Tibial nerve (tissue), 4 donors: ENCODE data around the gene SHC2. TPM values are rescaled to one million over a fixed set of nuclear protein-coding genes. Genes with fewer than 3 reads are reported as not detected.

ENCODE experiments used
- DNase-seq, 2 donors: peaks; one replicate each; pipeline ENCODE4 v3.0.0-alpha.2; 2019; ENCODE audit warnings: low spot score in 2 of 2
- H3K27ac ChIP-seq, 4 donors: fragments of 200-600 bp; sonication (generic) in 3 of 4; one replicate each; pipeline ENCODE4 v1.5.1; 2017 to 2019; ENCODE audit warnings: mild to moderate bottlenecking in 1 of 4
- H3K27me3 ChIP-seq, 2 donors: fragments of 200-600 bp; sonication (generic) in 1 of 2; one replicate each; pipeline versions ENCODE4 v1.5.1 to v1.6.0; 2017 to 2019
- H3K36me3 ChIP-seq, 3 donors: fragments of 200-600 bp; sonication (generic); one replicate each; pipeline ENCODE4 v1.5.1; 2018 to 2019
- H3K4me1 ChIP-seq, 4 donors: fragments of 200-600 bp; sonication (generic) in 3 of 4; one replicate each; pipeline ENCODE4 v1.5.1; 2017 to 2019
- H3K4me3 ChIP-seq, 4 donors: fragments of 200-600 bp; sonication (generic) in 3 of 4; one replicate each; pipeline ENCODE4 v1.5.1; 2017 to 2019; ENCODE audit warnings: mild to moderate bottlenecking in 1 of 4, moderate library complexity in 1 of 4
- H3K9me3 ChIP-seq, 4 donors: fragments of 200-600 bp; sonication (generic) in 3 of 4; one replicate each; pipeline ENCODE4 v1.5.1; 2017 to 2019
- EP300 ChIP-seq, 2 donors: sonication (generic); formaldehyde crosslinking; IDR thresholded peaks; one replicate each; pipeline ENCODE4 v1.6.1; 2017; ENCODE audit warnings: antibody characterized with exemption in 2 of 2, mild to moderate bottlenecking in 1 of 2
- POLR2A ChIP-seq, 2 donors: fragments of 450-650 bp; IDR thresholded peaks; one replicate each; pipeline ENCODE4 v1.6.1; 2017; ENCODE audit warnings: antibody characterized with exemption in 2 of 2, mild to moderate bottlenecking in 2 of 2, moderate library complexity in 2 of 2
- WGBS, 2 donors: methylation state at CpG; one replicate each; pipeline ENCODE4 v1.1.5; 2018; 5-methylcytosine and 5-hydroxymethylcytosine counted together
- total RNA-seq, 4 donors: library from RNA; depleted of rRNA; stranded (reverse); fragments of >200 nt; gene quantifications; one replicate each; pipeline ENCODE4 v1.1.0, GENCODE V29; 2016
- TF ChIP-seq, protein P1 (sequence below), 5 experiments: fragments of 200-600 bp in 3 of 5; fragments of 450-650 bp in 2 of 5; sonication (generic) in 3 of 5; IDR thresholded peaks; one replicate each; pipeline ENCODE4 v1.5.1; 2016 to 2019; ENCODE audit warnings: antibody characterized with exemption in 5 of 5, mild to moderate bottlenecking in 3 of 5, moderate library complexity in 2 of 5

Gene SHC2
- total RNA-seq, 4 donors from 2014 or later = 13.5 to 41.1 (median 22.9) TPM

DNA sequence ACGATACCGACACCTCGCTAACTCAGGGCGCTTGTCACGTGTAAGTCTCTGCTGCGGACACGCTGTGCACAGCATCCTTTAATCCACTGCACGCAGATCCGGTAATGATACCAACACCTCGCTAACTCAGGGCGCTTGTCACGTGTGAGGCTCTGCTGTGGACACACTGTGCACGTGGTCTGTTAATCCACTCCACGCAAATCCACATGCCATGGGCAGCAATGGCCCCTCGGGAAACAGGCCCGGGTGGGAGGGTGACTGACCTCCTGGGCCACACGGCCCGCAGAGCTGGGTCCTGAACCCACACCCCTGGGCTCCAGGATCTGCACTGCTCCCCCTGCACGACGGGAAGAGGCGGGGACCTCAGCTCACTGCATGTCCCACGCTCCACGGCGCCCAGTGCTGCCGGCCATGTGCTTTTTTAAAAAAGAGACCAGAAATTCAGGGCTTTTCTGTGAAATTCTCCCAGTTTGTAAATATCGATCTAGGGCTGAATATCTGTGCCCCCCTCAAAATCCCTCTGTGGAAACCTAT, 16.1 kb downstream of the SHC2 start:
- Histone ChIP-seq H3K4me3 (no peak overlapping the region), H3K36me3 (peaks cover 0 to 5% (median 0%) of the 10 kb centered on the region in 3 donors), H3K4me1 (no peaks in the 10 kb centered on the region), H3K27me3 (no peaks in the 10 kb centered on the region), H3K9me3 (peaks cover 0 to 4% (median 0%) of the 10 kb centered on the region in 4 donors), H3K27ac (no peak overlapping the region)
- no peak for DNase-seq
- WGBS, 2 donors = 92 to 95% methylated on average over 26 of the region's 26 CpGs
- TF ChIP-seq POLR2A (IDR thresholded peaks at IDR 0.05) (no peak), EP300 (IDR thresholded peaks at IDR 0.05) (no peak)
- TF ChIP-seq, protein P1, sequence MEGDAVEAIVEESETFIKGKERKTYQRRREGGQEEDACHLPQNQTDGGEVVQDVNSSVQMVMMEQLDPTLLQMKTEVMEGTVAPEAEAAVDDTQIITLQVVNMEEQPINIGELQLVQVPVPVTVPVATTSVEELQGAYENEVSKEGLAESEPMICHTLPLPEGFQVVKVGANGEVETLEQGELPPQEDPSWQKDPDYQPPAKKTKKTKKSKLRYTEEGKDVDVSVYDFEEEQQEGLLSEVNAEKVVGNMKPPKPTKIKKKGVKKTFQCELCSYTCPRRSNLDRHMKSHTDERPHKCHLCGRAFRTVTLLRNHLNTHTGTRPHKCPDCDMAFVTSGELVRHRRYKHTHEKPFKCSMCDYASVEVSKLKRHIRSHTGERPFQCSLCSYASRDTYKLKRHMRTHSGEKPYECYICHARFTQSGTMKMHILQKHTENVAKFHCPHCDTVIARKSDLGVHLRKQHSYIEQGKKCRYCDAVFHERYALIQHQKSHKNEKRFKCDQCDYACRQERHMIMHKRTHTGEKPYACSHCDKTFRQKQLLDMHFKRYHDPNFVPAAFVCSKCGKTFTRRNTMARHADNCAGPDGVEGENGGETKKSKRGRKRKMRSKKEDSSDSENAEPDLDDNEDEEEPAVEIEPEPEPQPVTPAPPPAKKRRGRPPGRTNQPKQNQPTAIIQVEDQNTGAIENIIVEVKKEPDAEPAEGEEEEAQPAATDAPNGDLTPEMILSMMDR (IDR thresholded peaks at IDR 0.05) = no peak

DNA sequence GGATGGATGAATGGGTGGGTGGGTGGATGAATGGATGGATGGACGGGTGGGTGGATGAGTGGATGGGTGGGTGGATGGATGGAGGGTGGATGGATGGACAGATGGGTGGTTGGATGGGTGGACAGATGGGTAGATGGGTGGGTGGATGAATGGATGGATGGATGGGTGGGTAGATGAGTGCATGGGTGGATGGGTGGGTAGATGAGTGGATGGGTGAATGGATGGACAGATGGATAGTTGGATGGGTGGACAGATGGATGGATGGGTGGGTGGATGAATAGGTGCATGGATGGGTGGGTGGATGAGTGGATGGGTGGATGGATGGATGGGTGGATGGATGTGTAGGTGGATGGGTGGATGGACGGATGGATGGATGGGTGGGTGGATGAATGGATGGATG, 17.8 kb downstream of the SHC2 start:
- no peak for DNase-seq
- Histone ChIP-seq H3K9me3 (peaks cover 0 to 4% (median 0%) of the 10 kb centered on the region in 4 donors), H3K27me3 (no peaks in the 10 kb centered on the region), H3K4me1 (no peaks in the 10 kb centered on the region), H3K27ac (no peak overlapping the region), H3K4me3 (no peak overlapping the region), H3K36me3 (peaks cover 0 to 5% (median 0%) of the 10 kb centered on the region in 3 donors)
- TF ChIP-seq, protein P1 (IDR thresholded peaks at IDR 0.05) = no peak
- TF ChIP-seq EP300 (IDR thresholded peaks at IDR 0.05) = no peak
- no peak for TF ChIP-seq POLR2A (IDR thresholded peaks at IDR 0.05)
- WGBS, 2 donors = 85 to 87% methylated on average over 2 of the region's 2 CpGs

DNA sequence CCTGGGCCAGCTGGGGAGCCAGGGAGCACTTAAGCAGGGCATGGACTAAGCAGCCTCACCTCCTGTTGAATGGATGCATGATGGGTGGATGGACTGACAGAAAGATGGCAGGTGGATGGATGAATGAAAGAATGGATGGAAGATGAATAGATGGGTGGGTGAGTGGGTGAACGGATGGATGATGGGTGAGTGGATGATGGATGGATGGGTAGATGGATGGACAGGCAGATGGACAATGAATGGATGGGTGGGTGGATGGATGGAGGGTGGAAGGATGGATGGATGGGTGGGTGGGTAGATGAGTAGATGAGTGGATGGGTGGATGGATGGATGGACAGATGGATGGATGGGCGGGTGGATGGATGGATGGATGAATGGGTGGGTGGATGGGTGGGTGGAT, 18.7 kb downstream of the SHC2 start:
- H3K27me3 ChIP-seq = no peaks in the 10 kb centered on the region
- H3K4me1 ChIP-seq = no peaks in the 10 kb centered on the region
- no peak for DNase-seq
- no peak overlapping the region for H3K27ac ChIP-seq
- H3K36me3 ChIP-seq = peaks cover 0 to 5% (median 0%) of the 10 kb centered on the region in 3 donors
- WGBS, 2 donors = 81 to 97% methylated on average over 2 of the region's 2 CpGs
- H3K9me3 ChIP-seq = peaks cover 0 to 4% (median 0%) of the 10 kb centered on the region in 4 donors
- TF ChIP-seq EP300 (IDR thresholded peaks at IDR 0.05) = no peak
- TF ChIP-seq, protein P1 (IDR thresholded peaks at IDR 0.05) = no peak
- TF ChIP-seq POLR2A (IDR thresholded peaks at IDR 0.05) = no peak
- no peak overlapping the region for H3K4me3 ChIP-seq

DNA sequence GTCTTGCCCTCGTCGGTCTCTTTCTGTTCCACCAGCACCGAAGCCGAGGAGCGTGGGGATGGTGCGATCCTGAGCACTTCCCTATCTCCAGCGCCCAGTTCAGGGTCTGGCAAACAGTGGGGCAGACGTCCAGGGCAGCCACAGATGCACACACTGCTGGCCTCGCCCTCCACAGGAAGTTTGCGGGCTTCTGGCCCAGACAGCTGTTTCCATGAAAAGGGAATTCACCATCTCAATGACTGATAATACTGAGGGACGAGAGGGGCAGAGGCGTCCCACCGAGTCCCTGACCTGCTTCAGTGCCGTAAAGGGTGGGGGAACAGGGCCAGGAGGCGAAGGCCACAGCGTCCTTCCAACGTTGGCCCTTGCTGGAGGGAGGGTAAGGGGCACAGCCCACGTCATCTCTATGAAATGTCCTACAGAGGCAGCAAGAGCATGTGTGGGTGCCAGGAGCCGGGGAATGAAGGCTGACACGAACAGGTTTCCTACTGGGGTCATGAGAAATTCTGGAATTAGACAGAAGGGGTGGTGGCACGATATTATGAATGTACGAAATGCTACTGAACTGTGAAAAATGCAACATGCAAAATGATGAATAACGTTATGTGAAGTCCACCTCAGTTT, 19.5 kb downstream of the SHC2 start:
- peaks cover 0 to 4% (median 0%) of the 10 kb centered on the region in 4 donors for H3K9me3 ChIP-seq
- H3K4me3 ChIP-seq = no peak overlapping the region
- H3K27ac ChIP-seq = no peak overlapping the region
- H3K4me1 ChIP-seq = no peaks in the 10 kb centered on the region
- H3K36me3 ChIP-seq = peaks cover 0 to 5% (median 0%) of the 10 kb centered on the region in 3 donors
- DNase-seq = no peak
- no peaks in the 10 kb centered on the region for H3K27me3 ChIP-seq
- 52 to 55% methylated on average over 23 of the region's 23 CpGs for WGBS, 2 donors
- no peak for TF ChIP-seq EP300 (IDR thresholded peaks at IDR 0.05)
- no peak for TF ChIP-seq POLR2A (IDR thresholded peaks at IDR 0.05)
- TF ChIP-seq, protein P1 (IDR thresholded peaks at IDR 0.05) = no peak

DNA sequence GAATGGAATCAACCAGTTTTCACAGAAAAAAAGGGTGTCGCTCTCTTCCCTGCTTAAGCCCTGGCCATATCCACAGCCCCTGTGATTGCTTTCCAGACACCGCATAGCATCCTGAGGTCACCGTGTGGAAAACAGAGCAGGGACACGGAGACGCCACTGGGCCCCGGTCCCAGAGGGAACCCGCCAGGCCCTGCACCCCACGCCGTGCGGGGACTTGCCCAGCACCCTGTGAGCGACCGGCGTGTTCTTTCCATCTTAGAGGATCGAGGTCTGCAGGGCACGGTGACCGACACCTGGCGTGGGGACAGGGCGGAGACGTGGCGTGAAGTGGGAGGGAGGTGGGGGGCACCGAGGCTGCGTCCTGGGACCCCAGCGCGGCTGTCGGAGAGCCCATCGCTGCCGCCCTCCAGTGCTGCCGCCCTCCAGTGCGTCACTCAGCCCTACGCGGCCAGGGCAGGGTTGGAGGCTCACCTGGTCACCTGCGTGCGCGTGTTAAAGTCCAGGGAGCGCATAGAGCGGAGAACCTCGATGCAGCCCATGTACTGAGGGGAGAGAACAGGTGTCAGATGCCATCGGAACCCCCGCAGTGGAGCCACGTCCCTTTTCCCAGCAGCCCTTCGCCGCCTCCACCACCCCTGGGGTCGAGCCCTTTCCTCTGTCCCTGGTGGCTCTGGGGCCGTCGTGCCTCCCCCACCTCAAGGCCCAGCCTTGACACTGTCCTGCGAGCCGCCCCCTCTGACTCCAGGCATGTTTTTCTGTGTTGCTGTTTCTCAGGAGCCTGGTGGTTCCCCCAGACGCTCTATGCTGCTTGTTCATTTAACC, 20.2 kb downstream of the SHC2 start:
- Histone ChIP-seq H3K36me3 (peaks cover 0 to 5% (median 0%) of the 10 kb centered on the region in 3 donors), H3K27me3 (no peaks in the 10 kb centered on the region), H3K4me1 (no peaks in the 10 kb centered on the region), H3K4me3 (no peak overlapping the region), H3K9me3 (peaks cover 0 to 4% (median 0%) of the 10 kb centered on the region in 4 donors), H3K27ac (no peak overlapping the region)
- no peak for DNase-seq
- 82 to 83% methylated on average over 37 to 48 of the region's 48 CpGs for WGBS, 2 donors
- no peak for TF ChIP-seq EP300 (IDR thresholded peaks at IDR 0.05)
- TF ChIP-seq, protein P1 (IDR thresholded peaks at IDR 0.05) = no peak
- TF ChIP-seq POLR2A (IDR thresholded peaks at IDR 0.05) = no peak
